Neural progenitor cell (in vitro differentiated cells): ENCODE results near the gene CCM2.

Source experiments
- CTCF ChIP-seq: fragments of 200-600 bp; sonication (generic); IDR thresholded peaks from 2 replicates; pipeline ENCODE4 v1.5.1; 2017; ENCODE audit warnings: antibody characterized with exemption, mild to moderate bottlenecking
- EZH2 ChIP-seq: fragments of 200-600 bp; sonication (generic); IDR thresholded peaks from 2 replicates; pipeline ENCODE4 v1.6.1; 2017; ENCODE audit warnings: antibody characterized with exemption, mild to moderate bottlenecking, moderate library complexity
- EZH2phosphoT487 ChIP-seq: fragments of 200-600 bp; sonication (generic); IDR thresholded peaks from 2 replicates; pipeline ENCODE4 v1.6.1; 2017; ENCODE audit warnings: antibody characterized with exemption

- TF ChIP-seq CTCF (no peak), EZH2phosphoT487 (no peak), EZH2 (no peak)
These were observed 67.6 kb downstream of the CCM2 start for GRCh38 chr7:45067582-45067981.
